Uterus (tissue), 4 donors: ENCODE data around the gene SLC6A19. TPM values are rescaled to one million over a fixed set of nuclear protein-coding genes. Genes with fewer than 3 reads are reported as not detected.

ENCODE experiments used
- DNase-seq, 2 donors: peaks; one replicate each; pipeline ENCODE4 v3.0.0-alpha.2; 2019 to 2020
- H3K27ac ChIP-seq, 2 donors: fragments of 200-600 bp; sonication (generic); 1 replicate in 1 of 2; 2 replicates in 1 of 2; pipeline ENCODE4 v1.5.1; 2016 to 2018
- H3K27me3 ChIP-seq, 2 donors: fragments of 200-600 bp; sonication (generic); one replicate each; pipeline ENCODE4 v1.5.1; 2018 to 2019; ENCODE audit warnings: control low read depth in 1 of 2
- H3K36me3 ChIP-seq, 2 donors: fragments of 200-600 bp; sonication (generic); one replicate each; pipeline ENCODE4 v1.5.1; 2019; ENCODE audit warnings: control low read depth in 1 of 2
- H3K4me1 ChIP-seq, 2 donors: fragments of 200-600 bp; sonication (generic); one replicate each; pipeline ENCODE4 v1.5.1; 2018 to 2019; ENCODE audit warnings: control low read depth in 1 of 2
- H3K4me3 ChIP-seq, 2 donors: fragments of 200-600 bp; sonication (generic); 1 replicate in 1 of 2; 2 replicates in 1 of 2; pipeline ENCODE4 v1.5.1; 2018 to 2019; ENCODE audit warnings: mild to moderate bottlenecking in 1 of 2
- H3K9me3 ChIP-seq, 2 donors: fragments of 200-600 bp; sonication (generic); one replicate each; pipeline ENCODE4 v1.5.1; 2019; ENCODE audit warnings: control low read depth in 1 of 2
- POLR2A ChIP-seq, 2 donors: fragments of 450-650 bp; IDR thresholded peaks; one replicate each; pipeline ENCODE4 v1.6.1; 2016; ENCODE audit warnings: antibody characterized with exemption in 2 of 2, mild to moderate bottlenecking in 1 of 2, moderate library complexity in 1 of 2
- intact Hi-C: fragments of 100-400 bp; cut with DNase I; formaldehyde crosslinking; loops from one replicate; pipeline ENCODE4 v1.15.1; 2023; ENCODE audit warnings: low total_unique reads
- total RNA-seq, 4 donors: library from RNA; depleted of rRNA in 3 of 4; stranded (reverse); fragments of >200 nt in 3 of 4; gene quantifications; one replicate each; pipeline versions ENCODE4 v1.1.0 to v1.2.4, GENCODE V29; 2014 to 2023
- TF ChIP-seq, protein P1 (sequence below), 4 experiments: fragments of 200-600 bp in 2 of 4; fragments of 450-650 bp in 2 of 4; sonication (generic) in 2 of 4; IDR thresholded peaks; one replicate each; pipeline ENCODE4 v1.5.1; 2016 to 2019; ENCODE audit warnings: antibody characterized with exemption in 4 of 4, mild to moderate bottlenecking in 2 of 4, moderate library complexity in 1 of 4
- donor health status: DM: yes; HTN: yes; CAD: no.

SLC6A19 gene
- total RNA-seq, 4 donors from 2014 or later: under 0.01 TPM; not detected in 3

DNA sequence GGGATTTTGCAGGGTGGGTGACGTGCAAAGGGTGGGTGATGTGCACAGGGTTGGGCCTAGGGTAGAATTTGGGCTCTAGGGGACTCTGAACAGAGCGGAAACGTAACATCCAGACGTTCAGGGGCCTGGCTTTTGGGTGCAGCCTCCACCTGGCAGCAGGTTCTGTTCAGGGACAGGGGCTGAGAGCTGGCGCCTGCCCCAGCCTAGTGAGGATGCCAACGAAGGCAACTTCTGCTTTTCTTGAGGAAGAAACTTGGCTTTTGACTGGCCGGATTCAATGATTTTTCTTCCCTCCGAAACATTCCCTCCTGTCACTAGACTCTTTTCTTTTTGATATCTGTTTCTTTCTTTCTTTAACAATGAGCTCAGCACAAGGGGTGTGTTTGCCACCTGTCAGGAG, 38.6 kb upstream of the SLC6A19 start:
- H3K4me1 ChIP-seq: no peaks in the 10 kb centered on the region
- no peaks in the 10 kb centered on the region for H3K9me3 ChIP-seq
- H3K36me3 ChIP-seq: no peaks in the 10 kb centered on the region
- intact Hi-C loops: loop anchor here (10.0 kb wide), 1 partner anchor 482 kb away; no protein-coding TSS in a partner anchor
- H3K27me3 ChIP-seq: no peaks in the 10 kb centered on the region
- no peak for TF ChIP-seq POLR2A (IDR thresholded peaks at IDR 0.05)
- TF ChIP-seq, protein P1, sequence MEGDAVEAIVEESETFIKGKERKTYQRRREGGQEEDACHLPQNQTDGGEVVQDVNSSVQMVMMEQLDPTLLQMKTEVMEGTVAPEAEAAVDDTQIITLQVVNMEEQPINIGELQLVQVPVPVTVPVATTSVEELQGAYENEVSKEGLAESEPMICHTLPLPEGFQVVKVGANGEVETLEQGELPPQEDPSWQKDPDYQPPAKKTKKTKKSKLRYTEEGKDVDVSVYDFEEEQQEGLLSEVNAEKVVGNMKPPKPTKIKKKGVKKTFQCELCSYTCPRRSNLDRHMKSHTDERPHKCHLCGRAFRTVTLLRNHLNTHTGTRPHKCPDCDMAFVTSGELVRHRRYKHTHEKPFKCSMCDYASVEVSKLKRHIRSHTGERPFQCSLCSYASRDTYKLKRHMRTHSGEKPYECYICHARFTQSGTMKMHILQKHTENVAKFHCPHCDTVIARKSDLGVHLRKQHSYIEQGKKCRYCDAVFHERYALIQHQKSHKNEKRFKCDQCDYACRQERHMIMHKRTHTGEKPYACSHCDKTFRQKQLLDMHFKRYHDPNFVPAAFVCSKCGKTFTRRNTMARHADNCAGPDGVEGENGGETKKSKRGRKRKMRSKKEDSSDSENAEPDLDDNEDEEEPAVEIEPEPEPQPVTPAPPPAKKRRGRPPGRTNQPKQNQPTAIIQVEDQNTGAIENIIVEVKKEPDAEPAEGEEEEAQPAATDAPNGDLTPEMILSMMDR (IDR thresholded peaks at IDR 0.05): no peak
- no peak overlapping the region for H3K4me3 ChIP-seq
- H3K27ac ChIP-seq: no peak overlapping the region
- DNase-seq: no peak

DNA sequence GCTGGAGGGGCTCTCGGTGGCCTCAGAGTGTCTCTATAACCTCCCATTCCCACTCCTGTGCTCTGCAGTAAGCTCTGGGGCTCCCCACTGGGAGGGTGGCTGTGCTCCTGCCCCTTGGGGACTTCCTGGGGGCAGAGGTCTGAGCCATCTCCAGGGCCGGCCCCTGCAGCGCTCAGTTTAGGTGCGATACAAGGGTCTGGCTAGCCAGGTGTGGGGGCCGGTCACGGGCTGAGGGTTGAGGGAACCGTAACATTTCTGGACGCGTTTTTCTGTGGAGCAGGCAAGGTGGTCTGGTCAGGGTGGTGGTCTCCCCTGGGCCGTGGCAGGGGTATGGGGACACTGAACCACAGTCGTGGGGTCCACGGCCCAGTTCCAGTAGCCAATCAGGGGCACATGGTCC, 38.0 kb upstream of the SLC6A19 start:
- Histone ChIP-seq H3K36me3 (no peaks in the 10 kb centered on the region), H3K27me3 (no peaks in the 10 kb centered on the region), H3K4me1 (no peaks in the 10 kb centered on the region), H3K4me3 (no peak overlapping the region), H3K27ac (no peak overlapping the region), H3K9me3 (no peaks in the 10 kb centered on the region)
- no peak for DNase-seq
- TF ChIP-seq POLR2A (IDR thresholded peaks at IDR 0.05): no peak
- TF ChIP-seq, protein P1 (IDR thresholded peaks at IDR 0.05): no peak
- intact Hi-C loops: loop anchor here (10.0 kb wide), 1 partner anchor 481 kb away; no protein-coding TSS in a partner anchor

DNA sequence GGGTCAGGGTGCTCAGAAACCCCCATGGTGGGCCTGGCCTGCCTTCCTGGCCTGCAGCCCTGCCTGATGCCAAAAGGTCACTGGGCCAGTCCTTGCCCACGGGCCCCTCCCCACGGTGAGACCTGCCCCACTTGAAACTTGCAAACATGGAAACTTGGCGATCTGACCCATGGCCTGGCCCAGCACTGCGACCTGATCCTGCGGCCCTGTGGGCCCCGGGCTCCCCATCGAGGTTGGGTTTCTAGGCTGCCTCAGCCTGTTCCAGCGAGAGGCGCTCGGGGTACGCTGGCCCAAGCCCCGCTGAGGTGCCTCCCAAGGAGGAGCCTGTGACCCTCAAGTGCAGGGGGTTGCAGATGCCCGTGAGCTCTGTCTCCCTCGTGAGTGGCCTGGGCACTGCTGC, 37.5 kb upstream of the SLC6A19 start:
- no peaks in the 10 kb centered on the region for H3K4me1 ChIP-seq
- no peak overlapping the region for H3K27ac ChIP-seq
- no peak for DNase-seq
- H3K36me3 ChIP-seq: no peaks in the 10 kb centered on the region
- TF ChIP-seq, protein P1 (IDR thresholded peaks at IDR 0.05): no peak
- TF ChIP-seq POLR2A (IDR thresholded peaks at IDR 0.05): no peak
- intact Hi-C loops: loop anchor here (10.0 kb wide), 1 partner anchor 481 kb away; no protein-coding TSS in a partner anchor
- H3K9me3 ChIP-seq: no peaks in the 10 kb centered on the region
- H3K27me3 ChIP-seq: no peaks in the 10 kb centered on the region
- H3K4me3 ChIP-seq: no peak overlapping the region

DNA sequence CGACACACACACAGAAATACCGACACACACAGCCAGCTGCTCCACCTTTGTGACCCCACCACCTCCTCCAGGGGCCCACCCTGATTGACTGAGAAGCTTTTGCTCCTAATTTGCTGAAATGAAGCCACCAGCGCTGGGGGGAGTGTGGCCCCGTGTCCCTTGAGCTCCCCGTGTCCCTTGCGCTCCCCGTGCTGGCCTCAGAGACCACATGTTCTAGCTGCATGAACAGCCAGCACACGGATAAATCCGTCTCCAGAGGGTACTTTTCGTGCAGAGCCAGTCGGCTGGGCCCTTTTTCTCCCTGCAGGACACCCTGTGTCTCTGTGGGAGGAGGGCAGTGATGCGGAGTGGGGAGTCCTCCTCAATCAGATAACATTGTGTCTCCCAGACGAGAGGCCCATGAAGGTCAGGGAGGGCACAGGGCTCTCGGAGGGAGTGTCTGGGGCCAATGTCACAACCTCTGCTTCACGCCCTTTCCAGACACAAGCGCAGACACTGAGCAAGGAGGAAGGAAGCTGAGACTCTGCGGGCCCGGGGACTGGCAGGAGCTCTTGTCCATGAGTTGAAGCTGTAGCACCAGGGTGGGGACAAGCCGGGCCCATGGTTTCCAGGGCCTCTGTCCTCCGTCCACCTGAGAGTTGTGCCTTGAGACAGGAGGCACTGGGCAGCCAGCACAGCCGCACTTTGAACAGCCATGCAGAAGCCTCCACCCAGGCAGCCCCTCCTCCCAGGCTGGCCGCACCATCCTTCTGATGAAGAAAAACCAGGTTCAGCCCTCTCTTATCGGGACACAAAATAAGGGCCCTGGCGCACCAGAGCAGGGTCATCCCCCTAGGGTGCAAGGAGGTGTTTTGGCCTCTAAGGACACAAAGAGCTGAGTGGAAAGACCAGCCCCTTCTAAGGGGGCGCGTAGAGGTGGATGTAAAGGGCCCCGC, 36.4 kb upstream of the SLC6A19 start:
- Histone ChIP-seq H3K27ac (no peak overlapping the region), H3K36me3 (no peaks in the 10 kb centered on the region), H3K4me3 (no peak overlapping the region), H3K9me3 (no peaks in the 10 kb centered on the region), H3K4me1 (no peaks in the 10 kb centered on the region), H3K27me3 (no peaks in the 10 kb centered on the region)
- TF ChIP-seq, protein P1 (IDR thresholded peaks at IDR 0.05): no peak
- TF ChIP-seq POLR2A (IDR thresholded peaks at IDR 0.05): no peak
- no peak for DNase-seq
- intact Hi-C loops: loop anchor here (10.0 kb wide), 1 partner anchor 480 kb away; no protein-coding TSS in a partner anchor

DNA sequence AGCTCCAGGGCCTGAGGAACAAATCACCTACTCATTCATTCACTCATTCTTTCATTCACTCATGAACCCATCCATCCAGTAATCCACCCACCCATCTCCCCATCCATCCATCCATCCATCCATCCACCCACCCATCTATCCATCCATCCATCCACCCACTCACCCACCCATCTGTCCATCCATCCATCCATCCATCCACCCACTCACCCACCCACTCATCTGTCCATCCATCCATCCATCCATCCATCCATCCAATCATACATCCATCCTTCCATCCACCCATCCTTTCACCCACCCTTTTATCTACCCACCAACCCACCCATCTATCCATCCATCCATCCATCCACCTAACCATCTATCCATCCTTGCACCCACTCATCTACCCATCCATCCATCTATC, 35.5 kb upstream of the SLC6A19 start:
- intact Hi-C loops: loop anchor here (10.0 kb wide), 1 partner anchor 479 kb away; no protein-coding TSS in a partner anchor
- H3K9me3 ChIP-seq: no peaks in the 10 kb centered on the region
- no peak for TF ChIP-seq POLR2A (IDR thresholded peaks at IDR 0.05)
- TF ChIP-seq, protein P1 (IDR thresholded peaks at IDR 0.05): no peak
- H3K36me3 ChIP-seq: no peaks in the 10 kb centered on the region
- H3K4me3 ChIP-seq: no peak overlapping the region
- H3K27me3 ChIP-seq: no peaks in the 10 kb centered on the region
- DNase-seq: no peak
- no peak overlapping the region for H3K27ac ChIP-seq
- H3K4me1 ChIP-seq: no peaks in the 10 kb centered on the region
